HG03139 (cell line): ENCODE results near the gene KIF1C.

Experiments
- ATAC-seq: cut with Tn5 transposase; IDR thresholded peaks from one replicate; pipeline ENCODE4 v1.9.1; 2021; ENCODE audit not compliant: unreplicated experiment

KIF1C gene

DNA sequence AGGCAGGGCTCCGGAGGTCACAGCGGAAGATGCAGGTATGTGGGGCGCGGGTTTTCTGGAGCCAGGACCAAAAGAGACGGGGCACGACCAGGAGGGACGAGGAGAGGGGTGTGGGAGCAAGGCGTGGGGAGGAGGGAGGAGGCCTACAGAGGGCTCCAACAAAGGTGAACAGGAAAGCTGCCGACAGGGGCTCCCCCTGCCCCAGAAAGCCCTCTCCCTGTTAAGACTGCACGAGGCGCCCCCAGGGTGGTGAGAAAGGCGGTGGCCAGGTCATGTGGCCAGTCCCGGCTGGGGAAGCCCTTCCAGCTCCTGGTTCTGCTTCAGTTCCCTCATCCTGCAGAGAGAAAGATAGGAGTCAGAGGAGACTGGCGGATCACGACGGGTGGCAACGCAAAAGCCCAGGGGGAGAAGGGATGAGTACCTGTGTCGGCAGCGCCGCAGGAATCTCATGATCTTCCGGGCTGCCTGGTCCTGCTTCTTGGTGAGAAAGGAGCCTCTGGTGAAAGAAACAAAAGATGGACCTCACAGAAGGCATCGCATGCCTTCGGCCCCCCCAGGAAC is 29.2 kb upstream of the KIF1C start:
- ATAC-seq, result no peak

DNA sequence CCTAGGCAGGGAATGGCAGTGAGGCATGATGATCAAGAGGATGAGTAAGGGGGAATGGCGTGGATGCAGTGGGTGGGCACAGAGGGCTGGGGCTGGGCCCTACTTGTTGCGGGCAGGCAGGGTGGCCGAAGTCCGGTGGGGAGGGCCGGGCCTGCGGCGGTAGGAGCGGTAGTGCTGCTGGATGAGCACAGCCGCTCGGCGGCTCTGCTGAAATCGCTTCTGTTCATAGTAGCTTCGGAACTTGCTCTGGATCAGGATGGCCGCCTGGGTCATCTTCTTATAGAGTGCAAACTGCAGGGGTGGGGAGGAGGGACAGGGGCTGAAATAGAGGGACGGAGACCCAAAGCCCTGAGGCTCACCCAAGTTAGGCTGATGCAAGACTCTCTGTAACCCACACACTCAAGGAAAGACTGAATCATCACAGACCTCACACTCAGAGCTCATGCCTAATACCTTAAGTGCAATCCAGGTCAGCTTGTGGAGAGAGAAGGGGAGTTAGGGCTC is 28.7 kb upstream of the KIF1C start:
- ATAC-seq, result no peak

DNA sequence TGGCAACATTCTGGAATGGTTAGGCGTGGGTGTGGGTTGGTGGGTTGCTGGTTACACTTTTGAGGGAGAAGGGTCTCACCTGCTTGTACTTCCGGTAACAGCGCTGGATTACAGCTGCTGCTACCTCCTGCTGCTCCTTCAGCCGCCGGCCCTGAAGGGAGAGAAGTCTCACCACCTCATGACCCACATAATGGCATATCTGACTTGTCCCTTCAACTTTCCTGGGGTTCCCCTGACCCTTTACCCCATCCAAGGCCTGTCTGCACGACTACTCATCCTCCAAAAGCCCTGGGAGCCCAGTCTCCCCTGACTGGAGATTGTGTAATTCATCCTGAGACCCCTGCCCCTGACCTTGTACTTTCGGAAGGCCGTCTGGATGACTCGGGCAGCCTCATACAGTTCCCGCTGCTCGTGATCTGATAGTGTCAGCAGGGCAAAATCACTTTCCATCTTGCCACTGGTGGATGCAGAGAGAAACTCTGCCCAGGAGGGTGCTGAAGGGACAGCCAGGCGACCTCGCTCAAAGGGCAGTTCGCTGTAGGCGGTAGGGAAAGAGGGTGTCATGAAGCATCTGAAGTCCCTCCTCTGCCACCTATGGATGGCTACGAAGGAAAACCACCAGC is 28.1 kb upstream of the KIF1C start:
- no peak for ATAC-seq

DNA sequence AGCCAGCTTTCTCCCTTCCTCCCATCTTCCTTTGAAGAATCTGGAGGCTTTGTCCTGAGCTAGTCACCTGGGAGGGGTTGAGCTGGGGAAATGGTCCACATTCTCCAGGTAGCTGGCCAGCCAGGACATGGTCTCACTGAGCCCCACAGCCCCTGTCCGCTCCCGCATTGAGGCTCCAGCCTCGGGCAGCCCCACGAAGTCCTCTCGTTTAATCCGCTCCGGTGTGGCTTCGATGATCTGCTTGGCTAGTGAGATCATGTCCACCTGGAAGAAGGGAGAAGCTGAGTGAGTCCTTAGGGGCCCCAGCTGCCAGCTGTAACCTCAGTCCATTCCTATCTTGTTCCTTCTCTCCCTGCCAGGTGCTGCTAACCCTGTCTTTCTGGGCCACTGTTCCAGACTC is 27.5 kb upstream of the KIF1C start:
- no peak for ATAC-seq

DNA sequence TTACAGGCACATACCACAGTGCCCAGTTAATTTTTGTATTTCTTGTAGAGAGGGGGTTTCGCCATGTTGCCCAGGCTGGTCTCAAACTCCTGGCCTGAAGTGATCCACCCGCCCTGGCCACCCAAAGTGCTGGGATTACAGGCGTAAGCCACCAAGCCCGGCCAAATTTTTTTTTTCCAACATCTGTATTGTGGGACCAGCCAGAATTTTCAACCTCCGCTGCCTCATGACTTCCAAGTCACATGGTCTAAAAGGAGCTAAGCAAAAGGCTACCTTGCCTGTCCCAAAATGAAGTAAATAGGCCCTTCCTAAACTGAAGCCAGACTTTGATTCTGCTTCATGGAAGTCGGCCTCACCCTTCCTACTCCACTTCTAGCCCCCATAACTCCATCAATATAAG is 25.9 kb upstream of the KIF1C start:
- ATAC-seq, result no peak

DNA sequence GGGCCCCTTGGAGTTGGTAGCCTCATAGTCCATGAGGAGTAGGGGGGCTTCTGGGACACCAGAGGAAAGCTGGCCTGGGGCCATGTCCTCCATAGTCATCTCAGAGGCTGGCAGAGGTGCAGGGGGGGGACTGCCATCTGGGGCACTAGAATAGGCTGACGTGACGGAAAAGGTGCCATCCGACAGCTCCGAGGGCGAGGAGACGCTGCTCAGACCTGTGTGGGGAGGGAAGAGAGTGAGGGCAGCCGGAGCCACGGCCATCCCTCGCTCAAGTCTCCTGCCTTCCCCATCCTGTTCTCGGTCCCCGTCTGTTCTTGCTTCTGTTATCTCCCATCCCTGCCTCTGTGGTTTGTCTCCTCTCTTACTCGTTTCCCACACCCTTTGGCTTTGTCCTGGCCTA is 25.4 kb upstream of the KIF1C start:
- ATAC-seq, result no peak

DNA sequence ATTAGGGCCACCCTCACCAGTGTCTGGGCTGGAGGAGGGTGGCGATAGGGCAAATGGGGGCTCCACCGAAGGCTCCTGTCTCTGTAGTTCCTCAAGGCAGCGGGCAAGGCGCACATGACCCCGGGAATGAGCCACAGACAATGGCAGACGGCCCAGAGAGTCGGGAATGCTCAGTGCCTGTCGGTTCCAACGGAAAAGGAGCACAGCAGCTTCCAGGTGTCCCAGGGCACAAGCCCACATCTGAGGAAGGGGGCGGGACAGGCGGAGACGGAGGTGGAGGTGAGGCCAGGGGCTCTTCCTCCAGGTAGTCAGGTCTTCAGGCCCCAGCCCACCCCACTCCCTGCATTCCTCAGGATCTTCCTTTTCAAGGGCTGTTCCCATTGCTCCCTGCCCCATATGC is 25.0 kb upstream of the KIF1C start:
- no peak for ATAC-seq

DNA sequence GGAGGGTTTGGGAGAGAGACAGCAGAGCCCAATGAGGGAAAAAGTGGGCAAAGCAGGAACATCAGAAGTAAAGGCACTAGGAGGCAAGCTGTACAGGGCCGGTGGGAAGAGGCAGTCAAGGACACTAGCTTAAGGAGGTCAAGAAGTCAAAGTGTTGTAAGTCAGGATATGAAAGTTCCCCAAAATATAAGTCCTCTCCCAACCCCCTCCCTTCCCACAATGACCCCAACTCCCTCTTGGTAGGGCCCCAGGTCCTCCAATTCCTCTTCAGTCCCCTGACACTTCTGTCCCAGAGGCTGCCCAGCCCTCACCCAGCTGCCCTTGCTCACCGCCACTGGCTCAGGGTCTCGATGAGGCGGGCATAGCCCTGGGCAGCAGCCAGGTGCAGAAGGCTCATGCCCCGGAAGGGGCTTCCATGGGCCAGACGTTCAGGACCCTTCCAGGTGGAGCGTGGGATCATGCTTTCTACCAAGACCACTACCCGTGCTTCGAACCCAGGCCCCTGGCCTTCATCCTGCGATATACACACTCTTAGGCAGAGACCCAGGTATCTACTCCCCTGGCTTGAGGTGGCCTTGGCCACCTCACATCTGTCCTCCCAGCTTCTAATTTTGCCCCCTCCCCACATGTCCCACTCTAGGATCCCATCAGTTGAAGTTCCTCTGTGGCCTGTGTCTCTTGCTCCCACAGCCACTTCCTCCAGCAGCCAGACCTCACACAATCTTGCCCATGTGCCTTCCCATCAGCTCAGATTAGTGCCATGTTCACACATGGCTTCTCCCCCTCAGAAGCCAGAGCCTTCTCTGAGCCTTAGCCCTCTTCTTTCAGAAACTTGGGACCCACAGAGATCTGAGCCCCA is 24.3 kb upstream of the KIF1C start:
- no peak for ATAC-seq

DNA sequence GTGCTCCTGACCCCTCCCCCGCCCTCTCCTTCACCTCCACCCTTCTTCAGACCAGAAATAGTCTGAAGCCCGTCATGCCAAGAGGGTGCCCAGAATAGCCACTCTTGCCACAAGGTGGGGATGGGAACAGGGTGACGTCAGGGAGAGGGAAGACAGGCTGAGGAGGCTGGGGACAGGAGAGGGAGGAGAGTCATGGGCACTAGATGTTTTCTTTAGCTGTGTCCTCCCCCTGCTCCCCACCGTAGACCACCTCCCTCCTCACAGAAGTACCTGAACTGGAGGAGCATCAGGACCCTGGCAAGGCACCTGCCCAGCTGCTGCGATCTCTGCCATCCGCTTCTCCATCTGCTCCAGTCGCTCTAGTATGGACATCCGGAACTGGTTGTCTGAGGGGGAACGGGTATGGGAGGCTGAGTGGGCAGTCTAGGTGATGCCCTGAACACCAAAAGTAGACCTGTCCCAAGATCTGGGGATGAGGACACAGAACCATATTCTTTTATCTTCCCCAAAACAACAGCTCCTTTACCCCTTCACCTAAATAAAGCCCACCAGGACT is 23.6 kb upstream of the KIF1C start:
- no peak for ATAC-seq

DNA sequence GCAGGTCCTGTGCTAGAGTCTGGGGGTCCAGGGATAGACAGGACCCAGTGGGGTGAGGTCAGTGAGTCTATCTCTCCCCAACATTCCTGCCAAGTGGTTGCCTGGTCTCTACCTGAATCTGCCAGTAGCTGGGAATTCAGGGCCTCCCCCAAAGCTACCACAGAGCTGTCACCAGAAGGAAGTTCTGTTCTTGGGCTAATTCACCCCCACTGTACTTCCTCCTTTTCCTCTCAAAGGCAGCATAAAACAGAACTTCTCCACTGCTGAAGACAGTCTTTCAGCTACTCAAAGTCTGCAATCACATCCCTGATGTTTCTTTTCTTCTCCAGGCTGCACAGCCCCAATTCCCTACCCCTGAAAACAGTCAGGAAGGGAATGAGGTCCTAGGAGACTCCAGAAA is 19.0 kb upstream of the KIF1C start:
- ATAC-seq, result no peak

DNA sequence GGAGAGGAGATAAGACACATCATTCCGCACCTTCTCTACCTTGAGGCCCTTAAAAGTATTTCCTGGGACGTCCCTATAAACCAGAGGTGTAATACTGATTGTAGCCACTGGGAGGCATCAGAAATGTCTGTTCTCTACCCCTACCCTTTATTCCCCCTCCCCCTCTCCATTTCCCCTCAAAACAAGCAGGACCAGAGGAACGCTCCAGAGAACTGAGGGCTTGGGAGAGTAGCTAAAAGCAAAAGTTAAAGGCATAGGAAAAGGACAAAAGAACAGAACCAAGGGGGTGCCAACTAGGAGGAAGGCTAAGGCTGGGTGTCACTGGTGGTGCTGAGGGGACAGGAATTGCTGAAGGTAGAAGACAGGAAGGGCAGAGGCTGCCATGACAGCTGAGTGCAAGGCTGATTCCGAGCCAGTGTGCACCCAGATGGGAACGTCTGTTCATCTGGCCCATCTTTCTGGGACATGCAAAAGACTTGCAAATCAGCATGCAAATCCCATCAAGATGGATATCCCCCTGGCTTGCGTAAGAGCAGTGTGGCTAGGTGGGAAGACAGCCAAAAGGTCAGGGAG is 17.0 kb upstream of the KIF1C start:
- ATAC-seq, result no peak

DNA sequence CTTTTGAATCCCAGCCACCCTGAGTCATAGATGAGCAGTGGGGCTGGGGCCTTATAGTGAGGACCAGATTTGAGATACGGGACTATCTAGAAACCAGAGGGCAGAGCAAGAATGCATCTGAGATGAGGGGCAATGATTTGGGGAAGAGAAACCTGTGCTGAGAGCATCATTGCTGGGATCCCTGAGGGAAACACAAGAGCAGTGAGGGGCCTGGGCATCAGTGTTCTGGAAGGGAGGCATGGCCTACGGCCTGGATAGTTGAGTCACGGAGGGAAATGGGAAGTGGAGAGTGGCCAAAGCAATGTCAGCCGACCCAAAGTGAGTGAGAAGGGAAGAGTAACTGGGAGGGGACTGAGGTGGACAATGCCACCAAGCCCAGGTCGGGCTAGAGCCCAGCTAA is 15.4 kb upstream of the KIF1C start:
- no peak for ATAC-seq

DNA sequence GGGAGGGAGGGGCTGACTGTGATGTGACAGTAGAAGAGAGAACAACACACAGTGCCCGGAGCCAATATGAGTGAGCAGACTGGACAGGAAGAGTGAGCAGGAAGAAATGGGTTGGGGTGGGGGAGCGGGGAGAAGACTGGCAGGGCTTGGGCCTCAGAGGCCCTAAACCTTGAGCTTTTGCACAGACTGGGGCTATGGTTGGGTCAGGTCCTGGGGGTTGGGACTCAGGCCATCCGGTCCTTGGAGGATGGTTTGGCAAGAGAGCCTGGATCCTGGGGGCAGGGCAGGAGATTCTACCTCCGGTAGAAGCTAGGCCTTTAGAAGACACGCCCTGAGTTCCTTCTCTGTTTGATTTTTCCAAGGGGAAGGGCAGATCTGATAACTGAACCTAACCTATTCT is 11.3 kb upstream of the KIF1C start:
- ATAC-seq, result no peak

DNA sequence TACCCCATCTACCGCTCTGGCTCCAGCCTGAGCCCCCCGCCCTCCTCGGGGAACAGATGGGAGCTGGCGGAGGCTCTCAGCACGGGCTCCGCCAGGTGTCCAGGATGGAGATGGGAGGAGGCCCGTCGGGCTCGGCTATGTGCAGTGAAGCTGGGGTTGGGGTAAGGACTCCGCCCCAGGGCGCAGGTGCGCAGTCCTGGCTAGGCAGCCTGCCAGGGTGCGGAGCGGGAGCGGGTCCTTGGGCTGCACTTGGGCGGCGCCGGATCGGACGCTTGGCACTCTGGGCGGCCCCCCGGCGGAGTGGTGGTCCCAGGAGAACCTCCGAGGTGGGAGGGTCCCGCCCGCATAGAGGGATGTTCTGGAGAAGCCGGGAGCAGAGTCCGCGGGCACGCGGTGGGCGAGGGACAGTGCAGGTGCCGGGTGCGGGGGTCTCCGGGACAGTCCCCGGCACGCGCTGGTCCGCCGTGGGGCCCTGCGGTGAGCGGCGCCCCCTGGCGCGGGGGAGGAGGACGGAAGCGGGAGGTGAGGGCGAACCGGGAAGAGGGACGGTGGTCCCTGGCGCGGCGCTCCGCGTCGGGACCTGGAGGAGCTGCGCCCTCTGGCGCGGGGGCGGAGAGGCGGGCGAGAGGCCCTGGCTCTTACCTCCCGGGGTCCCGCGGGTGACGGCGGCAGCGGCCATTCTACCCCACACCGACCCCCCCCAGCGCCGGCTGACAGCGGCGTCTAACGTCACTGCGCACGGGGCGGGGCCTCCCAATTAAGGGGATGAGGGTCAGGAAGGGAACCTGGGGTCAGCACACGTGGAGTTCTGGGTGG is 10.6 kb upstream of the KIF1C start, which contains the start of gene CAMTA2:
Gene CAMTA2, minus strand, starts transcription at position 725 of the 816 bp plus-strand sequence. CDS start 1,453 bp downstream, outside the sequence.
- ATAC-seq, result peak; percentile 57

DNA sequence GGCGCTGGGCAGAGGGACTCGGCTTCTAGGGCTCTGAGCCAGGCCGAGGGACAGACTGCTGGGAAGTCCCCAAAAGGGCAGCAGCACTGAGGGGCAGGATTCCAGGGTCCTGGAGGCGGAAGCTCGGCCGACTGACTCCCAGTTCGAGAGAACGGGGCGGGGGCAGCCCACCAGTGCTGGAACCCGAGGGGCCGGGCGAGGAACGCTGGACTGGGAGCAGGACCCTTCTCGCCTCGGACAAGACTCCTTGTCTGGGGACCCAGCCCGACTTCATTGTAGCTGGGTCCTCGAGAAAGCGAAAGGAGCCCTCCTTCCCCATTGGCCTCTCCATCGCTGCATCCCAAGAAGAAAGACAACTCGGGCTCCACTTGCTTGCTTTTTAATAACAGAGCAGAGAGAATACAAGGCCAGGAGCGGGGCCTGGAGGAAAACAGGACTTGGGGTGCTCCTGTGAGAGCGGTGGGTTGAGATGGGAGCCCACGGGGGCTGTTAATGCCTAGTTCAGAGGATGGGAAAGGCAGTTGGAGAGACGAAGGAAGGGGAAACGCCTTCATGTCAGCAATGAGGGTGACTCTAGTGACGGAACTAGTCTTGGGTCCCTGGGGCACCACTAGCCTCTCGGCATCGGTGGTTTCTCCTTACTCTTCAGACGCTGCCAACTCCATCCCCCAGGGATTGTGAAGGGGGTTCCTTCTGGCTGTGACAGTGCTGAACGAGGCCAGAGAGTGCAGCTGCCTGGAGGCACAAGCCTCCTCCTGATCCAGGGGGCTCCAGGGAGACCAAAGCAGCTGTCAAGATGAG is 9.8 kb upstream of the KIF1C start:
- ATAC-seq, result no peak

DNA sequence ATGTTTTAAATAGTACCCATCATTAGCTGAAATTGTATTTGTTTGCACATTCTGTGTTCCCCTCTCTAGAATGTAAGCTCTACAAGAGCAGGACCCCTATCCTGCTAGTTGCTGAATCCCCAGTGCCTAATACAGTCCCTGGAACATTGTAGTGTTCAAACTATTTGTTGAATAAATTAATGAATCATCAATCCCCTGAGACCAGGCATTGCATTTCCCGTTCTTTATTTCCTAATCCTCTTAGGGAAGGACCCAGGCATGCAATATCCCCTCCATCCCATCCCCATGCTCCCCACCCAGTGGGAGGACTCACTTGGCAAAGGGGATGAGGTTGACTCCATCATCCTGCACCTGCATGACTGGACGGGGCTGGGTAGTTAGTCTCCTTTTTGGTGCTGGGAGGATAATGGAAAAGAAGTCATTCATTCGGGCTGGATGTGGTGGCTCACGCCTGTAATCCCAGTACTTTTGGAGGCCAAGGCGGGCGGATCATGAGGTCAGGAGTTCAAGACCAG is 3.6 kb upstream of the KIF1C start:
- ATAC-seq, result no peak

DNA sequence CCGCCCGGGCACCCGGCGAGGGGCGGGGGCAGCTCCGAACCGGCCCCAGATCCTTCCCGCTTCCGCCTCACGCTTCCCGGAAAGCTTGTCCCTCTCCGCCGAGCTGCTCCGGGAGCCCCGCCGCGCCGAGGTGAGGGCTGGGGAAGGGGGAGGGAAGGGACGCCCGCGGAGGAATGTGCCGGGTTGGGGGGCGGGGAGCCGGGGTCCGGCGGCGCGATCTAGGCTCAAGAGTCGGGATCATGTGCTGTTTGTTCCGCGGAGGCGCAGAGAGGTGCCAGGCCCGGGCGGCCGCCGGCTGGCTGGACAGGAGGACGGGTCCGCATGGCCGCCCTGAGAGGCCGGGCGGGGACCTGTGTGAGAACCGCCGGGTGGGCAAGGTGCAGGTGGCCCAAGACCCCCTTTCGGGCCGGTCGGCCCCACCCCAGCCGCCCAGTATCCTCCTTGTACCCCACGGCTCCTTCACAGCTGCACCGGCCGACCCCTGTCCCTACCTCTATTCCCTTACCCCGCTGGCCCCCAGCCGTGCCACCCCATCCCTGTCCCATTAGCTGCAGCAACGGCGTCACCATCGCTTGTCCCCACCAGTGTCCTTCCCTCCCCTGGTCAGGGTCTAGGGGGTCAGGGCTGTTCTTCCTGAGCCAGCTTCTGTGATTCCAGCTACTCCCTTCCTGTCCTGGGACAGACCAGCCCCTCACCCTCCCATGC is 429 bp downstream of the KIF1C start:
- ATAC-seq, result no peak

DNA sequence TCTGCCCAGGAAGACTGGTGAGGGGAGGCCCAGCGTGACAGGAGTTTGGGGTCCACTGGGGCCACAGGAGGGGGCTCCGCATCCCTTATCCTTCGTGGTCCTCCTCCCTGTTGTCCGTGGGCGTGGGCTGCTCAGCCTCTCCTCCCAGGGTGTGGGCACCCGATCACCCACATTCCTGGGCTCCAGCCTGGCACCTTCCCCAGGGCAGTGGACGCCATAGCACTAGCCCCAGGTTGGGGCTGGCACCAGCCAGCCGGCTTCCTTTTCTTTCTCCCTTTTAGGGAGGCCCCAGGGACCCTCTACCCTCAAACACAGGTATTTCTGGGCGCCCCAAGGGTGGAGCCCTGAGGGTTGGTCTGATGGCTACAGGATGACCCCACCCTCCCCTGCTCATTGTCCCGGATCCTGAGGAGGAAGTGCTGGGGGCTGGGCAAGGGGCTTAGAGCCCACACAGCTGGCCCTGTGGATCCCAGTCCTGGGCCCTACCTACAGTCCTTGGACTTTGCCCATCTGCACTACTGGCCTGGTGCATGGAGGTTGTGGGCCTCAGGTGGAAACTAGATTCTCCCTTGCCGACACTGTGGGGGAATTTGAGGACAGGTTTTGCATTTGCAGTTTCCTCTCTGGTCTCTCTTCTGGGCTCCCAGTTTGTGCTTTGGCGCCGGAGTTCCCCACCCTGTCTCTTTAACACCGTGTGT is 1.1 kb downstream of the KIF1C start:
- no peak for ATAC-seq
